CD4-positive, alpha-beta T cell treated with Interleukin-17A for 1 hour (primary cell): Measurements from ENCODE around the gene SGMS1.
A peak's percentile ranks its signal among the peaks of the same experiment; 100 is the strongest.

Source experiments
- DNase-seq: peaks from one replicate; pipeline ENCODE4 v3.0.0-alpha.2; 2020

Gene SGMS1

GRCh38 chr10:50605269-50605950 lies 18.3 kb downstream of the SGMS1 start:
- DNase-seq, result peak; percentile 22

GRCh38 chr10:50604809-50605208 lies 18.9 kb downstream of the SGMS1 start:
- peak; percentile 28 for DNase-seq

GRCh38 chr10:50604049-50604640 lies 19.6 kb downstream of the SGMS1 start:
- peak; percentile 10 for DNase-seq

GRCh38 chr10:50603151-50603850 lies 20.5 kb downstream of the SGMS1 start:
- DNase-seq, result no peak

GRCh38 chr10:50601974-50602373 lies 21.8 kb downstream of the SGMS1 start:
- DNase-seq, result no peak

GRCh38 chr10:50600831-50601477 lies 22.8 kb downstream of the SGMS1 start:
- no peak for DNase-seq

- DNase-seq, result no peak
Observed at GRCh38 chr10:50600286-50600685, 23.5 kb downstream of the SGMS1 start.

- DNase-seq, result no peak
Observed at GRCh38 chr10:50596897-50597296, 26.9 kb downstream of the SGMS1 start.

GRCh38 chr10:50596456-50596855 lies 27.3 kb downstream of the SGMS1 start:
- no peak for DNase-seq

GRCh38 chr10:50595785-50596184 lies 28.0 kb downstream of the SGMS1 start:
- DNase-seq, result no peak

GRCh38 chr10:50593523-50594376 lies 30.0 kb downstream of the SGMS1 start:
- no peak for DNase-seq

GRCh38 chr10:50592961-50593418 lies 30.8 kb downstream of the SGMS1 start:
- no peak for DNase-seq

GRCh38 chr10:50590935-50591334 lies 32.8 kb downstream of the SGMS1 start:
- no peak for DNase-seq

- no peak for DNase-seq
Observed at GRCh38 chr10:50586740-50587088, 37.0 kb downstream of the SGMS1 start.

GRCh38 chr10:50585921-50586739 lies 37.6 kb downstream of the SGMS1 start:
- no peak for DNase-seq

GRCh38 chr10:50582766-50583762 lies 40.7 kb downstream of the SGMS1 start:
- DNase-seq, result no peak

- no peak for DNase-seq
Observed at GRCh38 chr10:50582046-50582445, 41.7 kb downstream of the SGMS1 start.

GRCh38 chr10:50580262-50580891 lies 43.4 kb downstream of the SGMS1 start:
- DNase-seq, result no peak

GRCh38 chr10:50579491-50580261 lies 44.1 kb downstream of the SGMS1 start:
- DNase-seq, result no peak
